Measurements from ENCODE around the gene TACO1.

GRCh38 chr17:63626551-63627180, 26.0 kb downstream of the TACO1 start:
- TF ChIP-seq CTCF (IDR thresholded peaks at IDR 0.05; ENCODE audit: insufficient read depth, low read depth, low read length), result no peak
- TF ChIP-seq EZH2 (IDR thresholded peaks at IDR 0.05; ENCODE audit: insufficient read depth, low read length), result no peak

All from astrocyte (in vitro differentiated cells and primary cell).